GM19025 (cell line): Measurements from ENCODE around the gene ZSCAN5B.
"Not testable (repeated sequence)": the region's sequence is repeated elsewhere in the genome, so short reads cannot be mapped to it uniquely, and the experiment has no call there.

Experiments used
- ATAC-seq: cut with Tn5 transposase; IDR thresholded peaks from one replicate; pipeline ENCODE4 v1.9.1; 2021; ENCODE audit warnings: mild to moderate bottlenecking, low read depth, moderate library complexity; ENCODE audit not compliant: unreplicated experiment

The ZSCAN5B gene

GRCh38 chr19:56197646-56198045, at the start of gene ZSCAN5B:
TSS of gene ZSCAN5B (minus strand) at chr19:56197783. CDS start at chr19:56193052, 4,731 bp downstream.
- ATAC-seq = not testable (repeated sequence)

DNA sequence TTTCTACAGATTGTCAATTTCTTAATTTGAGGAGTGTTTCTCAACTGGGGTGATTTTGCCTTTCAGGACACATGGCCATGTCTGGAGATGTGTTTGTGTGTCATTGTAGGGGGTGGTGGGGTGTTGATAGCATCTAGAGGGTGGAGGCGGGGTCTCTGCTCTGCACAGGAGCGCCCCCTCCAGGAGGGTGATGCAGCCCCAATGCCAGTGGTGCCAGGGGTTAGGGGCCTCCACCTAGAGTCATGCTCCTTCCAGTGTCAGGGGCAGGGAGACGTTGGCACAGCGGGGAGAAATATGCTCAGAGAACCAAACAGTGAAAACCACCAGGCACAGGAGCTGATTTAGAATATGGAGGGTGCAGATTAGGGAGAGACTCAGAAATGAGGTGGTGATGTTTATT, 48.2 kb upstream of the ZSCAN5B start:
- ATAC-seq = not testable (repeated sequence)

DNA sequence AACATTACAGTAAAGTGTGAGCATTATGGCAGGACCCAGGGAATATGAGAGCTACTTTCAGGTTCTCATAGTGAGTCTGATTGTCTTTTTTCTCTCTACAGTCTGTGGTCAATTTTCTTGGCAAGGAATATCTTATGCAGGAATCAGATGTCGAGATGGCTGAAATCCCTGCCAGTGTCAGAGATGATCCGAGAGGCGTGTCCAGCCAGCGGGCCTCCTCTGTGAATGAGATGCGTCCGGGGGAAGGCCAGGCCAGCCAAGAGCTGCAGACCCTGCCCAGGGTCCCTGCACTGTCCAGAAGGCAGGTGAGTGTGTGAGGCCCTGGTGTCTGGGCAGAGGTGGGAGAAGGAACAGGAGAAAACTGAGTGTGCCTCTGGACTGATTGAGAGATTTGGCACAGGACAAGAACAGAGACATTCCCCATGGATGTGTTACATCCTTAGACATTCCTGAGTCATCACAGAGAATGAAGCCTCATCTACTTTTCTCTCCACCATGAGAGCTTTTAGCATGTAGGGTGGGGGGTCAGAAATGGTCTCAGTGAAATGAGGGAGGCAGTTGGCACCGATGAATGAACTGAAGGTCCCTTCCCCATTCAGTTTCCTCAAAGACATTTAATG, 47.6 kb upstream of the ZSCAN5B start:
- ATAC-seq = no peak

- no peak for ATAC-seq
These were observed 25.9 kb upstream of the ZSCAN5B start for GRCh38 chr19:56223481-56223880.

DNA sequence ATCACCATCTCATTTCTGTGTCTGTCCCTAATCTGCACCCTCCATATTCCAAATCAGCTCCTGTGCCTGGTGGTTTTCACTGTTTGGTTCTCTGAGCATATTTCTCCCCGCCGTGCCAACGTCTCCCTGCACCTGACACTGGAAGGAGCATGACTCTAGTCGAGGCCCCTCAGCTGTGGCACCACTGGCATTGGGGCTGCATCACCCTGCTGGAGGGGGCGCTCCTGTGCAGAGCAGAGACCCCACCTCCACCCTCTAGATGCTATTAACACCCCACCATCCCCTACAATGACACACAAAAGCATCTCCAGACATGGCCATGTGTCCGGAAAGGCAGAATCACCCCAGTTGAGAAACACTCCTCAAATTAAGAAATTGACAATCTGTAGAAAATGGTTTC, 25.3 kb upstream of the ZSCAN5B start:
- ATAC-seq = no peak

- ATAC-seq = no peak
These were observed 24.3 kb upstream of the ZSCAN5B start for GRCh38 chr19:56221851-56222250.

DNA sequence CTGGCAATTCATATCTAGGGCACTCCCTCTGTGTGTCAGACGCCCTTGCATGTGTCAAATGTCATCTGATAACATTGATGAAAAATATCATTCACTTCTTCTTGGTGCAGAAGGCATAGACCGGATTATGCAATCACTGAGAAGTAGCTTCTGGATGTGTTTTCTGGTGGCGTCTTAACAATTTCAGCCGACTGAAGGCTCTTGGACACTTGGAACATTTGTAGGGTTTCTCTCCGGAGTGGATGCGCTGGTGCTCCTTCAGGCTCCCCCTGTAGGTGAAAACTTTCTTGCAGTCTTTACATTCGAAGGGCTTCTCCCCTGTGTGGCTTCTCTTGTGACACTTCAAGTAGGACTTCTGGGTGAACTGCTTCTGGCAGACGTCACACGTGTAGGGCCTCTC, 23.9 kb upstream of the ZSCAN5B start:
- not testable (repeated sequence) for ATAC-seq

DNA sequence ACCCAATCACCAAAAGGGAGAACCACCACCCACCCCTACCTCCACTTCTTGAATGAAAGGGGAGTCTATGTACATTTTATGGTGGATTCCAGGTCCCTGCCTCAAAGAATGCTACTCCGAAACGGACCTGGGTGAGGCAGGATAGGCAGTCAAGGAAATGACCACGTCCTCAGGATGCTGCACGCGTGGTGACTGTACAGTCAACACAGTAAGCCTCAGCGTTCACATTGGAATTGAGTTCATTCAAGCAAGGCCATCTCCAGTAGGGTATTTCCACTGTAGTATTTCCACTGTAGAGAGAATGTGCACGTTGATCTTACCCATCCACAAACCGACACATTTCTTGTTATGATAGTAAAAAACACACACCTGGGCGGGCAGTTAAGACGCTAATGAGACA, 21.4 kb upstream of the ZSCAN5B start:
- no peak for ATAC-seq

GRCh38 chr19:56217039-56217949, 19.7 kb upstream of the ZSCAN5B start:
- ATAC-seq = no peak

DNA sequence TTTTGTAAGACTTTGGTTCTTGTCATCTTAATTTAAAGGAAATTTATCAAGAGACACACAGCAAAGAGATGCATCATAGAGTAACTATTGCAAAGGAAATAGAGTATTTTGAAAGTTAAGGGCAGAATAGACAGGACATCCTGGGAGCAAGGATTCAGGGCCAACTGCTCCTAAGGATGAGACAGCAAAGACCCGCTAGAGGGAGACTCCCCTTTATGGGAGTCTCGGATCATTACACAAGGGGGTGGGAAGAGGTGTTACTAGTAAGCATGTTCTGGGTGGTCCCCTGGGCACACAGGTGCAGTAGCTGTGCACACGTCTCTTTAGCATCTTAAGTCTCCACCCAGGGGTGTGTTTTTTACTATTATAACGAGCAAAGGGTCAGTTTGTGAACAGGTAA, 14.1 kb upstream of the ZSCAN5B start:
- ATAC-seq = no peak

DNA sequence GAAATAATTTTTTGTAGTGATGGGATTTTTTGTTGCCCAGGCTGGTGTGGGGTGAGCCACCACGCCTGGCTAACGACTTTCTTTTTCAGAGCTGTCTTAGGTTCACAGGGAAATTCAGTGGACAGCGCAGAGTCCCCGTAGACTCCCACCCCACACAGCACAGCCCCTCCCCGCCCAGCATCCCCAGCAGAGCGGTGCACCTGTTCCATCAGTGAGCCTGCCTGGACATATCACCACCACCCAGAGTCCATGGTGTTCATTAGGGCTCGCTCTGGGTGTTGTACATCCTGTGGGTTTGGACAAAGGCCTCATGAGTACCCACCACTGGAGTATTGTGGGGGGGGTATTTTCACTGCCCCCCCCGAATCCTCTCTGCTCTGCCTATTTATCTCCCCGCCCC, 12.5 kb upstream of the ZSCAN5B start:
- not testable (repeated sequence) for ATAC-seq

DNA sequence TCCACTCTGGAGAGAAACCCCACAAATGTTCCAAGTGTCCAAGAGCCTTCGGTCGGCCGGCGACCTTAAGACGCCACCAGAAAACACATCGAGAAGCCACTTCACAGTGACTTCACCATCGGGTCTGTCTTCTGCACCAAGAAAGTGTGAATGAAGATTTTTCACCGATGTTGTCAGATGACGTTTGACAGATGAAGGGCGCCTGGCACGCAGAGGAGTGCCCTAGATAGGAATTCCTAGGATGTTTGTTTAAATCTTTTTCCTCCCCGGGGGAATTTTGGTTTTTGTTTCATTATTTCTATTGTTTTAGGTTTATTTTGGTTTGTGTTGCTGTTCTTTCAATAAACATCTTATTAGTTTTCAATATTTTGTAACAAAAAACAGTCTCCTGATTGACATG, 11.5 kb upstream of the ZSCAN5B start:
- no peak for ATAC-seq

DNA sequence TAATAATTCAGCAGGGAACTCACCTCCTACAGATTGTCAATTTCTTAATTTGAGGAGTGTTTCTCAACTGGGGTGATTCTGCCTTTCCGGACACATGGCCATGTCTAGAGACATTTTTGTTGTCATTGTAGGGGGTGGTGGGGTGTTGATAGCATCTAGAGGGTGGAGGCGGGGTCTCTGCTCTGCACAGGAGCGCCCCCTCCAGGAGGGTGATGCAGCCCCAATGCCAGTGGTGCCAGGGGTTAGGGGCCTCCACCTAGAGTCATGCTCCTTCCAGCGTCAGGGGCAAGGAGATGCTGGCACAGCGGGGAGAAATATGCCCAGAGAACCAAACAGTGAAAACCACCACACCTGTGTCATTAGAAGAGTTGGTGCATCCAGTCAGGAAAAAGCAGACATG, 10.0 kb upstream of the ZSCAN5B start:
- ATAC-seq = not testable (repeated sequence)

DNA sequence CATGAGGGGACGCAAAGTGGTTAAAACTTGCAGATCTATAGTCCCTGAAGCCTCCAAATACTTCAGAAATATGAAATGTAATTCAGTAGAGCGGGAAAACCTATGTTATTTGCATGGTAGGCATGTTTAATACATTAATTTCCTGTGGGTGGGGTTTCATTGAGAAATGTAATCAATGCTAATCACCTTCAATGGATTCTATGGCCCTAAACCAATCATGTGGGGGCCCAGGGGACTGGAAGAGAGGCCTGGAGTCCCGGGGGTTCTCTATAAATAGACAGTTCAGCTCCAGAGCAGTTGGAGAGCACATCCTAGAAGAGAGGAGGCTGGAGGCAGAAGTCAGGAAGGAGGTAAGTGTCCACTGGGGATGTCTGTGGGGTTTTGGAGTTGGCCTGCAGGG, 4.4 kb upstream of the ZSCAN5B start, which contains the start of gene ZSCAN5C:
ZSCAN5C (plus strand) TSS at position 301 of the 400 bp plus-strand sequence. CDS start 3,641 bp downstream, outside the sequence.
- ATAC-seq = no peak

DNA sequence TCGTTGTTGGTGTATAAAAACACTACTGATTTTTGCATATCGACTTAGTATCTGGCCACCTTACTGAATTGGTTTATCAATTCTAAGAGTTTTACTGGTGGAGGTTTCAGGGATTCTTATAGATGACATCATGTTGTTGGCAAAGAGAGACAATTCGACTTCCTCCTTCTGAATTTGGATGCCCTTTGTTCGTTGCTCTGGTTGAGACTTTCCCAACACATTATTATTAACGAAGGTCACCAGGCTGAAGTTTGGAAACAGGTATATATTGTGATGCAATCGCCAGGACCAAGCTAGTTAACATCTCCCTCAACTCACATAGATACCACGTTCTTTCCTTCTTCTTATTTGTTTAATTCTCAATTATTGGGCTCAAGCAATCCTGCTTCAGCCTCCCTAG, 2.1 kb upstream of the ZSCAN5B start:
- ATAC-seq = no peak

DNA sequence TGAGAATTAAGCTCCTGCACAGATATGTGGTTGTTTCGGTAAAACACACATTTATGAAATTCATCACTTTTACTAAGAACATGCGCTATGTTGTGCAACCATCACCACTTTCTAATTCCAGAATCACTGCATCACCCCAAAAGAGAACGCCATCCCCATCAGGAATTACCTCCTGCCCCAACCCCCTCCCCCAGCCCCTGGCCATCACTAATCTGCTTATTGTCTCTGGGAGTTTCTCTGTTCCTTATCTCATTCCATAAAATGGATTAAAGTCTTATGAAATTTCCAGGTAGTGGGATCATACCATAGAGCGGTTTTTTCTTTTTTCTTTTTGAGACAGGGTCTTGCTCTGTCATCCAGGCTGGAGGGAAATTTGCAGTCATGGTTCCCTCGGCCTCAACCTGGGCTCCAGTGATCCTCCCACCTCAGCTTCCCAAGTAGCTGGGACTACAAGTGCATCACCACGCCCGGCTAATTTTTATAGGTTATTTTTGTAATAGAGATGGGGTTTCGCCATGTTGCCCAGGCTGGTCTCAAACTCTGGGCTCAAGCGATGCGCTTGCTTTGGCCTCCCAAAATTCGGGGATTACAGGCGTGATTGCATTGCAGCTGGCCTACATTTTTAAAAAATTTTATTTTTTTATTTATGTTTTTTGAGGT, 3.5 kb downstream of the ZSCAN5B start:
- no peak for ATAC-seq

GRCh38 chr19:56191711-56192110, 5.9 kb downstream of the ZSCAN5B start:
- no peak for ATAC-seq

- no peak for ATAC-seq
These were observed 6.5 kb downstream of the ZSCAN5B start for GRCh38 chr19:56191115-56191514.

DNA sequence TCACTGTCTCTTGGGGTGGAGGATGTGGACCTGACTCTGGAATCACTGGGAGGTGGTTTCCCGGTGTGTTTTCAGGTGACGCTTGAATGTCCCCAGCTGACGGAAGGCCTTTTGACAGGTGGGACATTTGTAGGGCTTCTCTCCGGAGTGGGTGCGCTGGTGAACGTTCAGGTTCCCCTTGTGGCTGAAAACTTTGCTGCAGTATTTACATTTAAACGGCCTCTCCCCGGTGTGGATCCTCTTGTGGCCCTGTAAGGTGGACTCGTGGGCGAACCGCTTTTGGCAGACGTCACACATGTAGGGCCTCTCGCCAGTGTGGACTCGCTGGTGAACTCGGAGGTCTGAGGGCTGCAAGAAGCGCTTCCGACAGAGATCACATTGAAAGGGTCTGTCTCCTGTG, 7.8 kb downstream of the ZSCAN5B start:
- ATAC-seq = no peak

DNA sequence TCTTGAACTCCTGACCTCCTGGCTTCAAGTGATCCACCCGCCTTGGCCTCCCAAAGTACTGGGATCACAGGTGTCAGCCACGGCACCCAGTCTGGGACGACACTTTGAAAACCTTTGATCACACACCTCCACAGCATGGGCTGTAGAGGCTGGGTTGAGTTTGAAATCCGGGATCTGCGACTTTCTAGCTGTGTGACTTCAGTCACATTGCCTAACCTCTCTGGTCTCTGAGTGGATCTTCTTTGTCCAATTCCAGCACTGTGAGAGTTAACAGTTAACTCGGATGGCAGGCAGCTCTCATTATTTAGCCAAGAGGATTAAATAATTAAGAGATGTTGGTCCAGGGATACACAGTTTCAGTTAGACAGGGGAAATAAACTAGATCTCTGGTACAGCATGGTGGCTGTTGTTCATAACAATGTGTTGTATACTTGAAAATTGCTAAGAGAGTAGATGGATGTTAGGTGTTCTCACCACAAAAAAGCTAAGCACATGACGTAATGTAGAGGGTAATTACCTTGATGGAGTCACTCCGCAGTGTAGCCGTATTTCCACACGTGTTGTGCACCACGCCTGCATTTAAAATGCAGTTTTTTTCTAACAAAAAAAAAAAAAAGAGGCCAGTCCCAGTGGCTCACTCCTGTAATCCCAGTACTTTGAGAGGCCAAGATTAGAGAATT, 19.9 kb downstream of the ZSCAN5B start:
- ATAC-seq = no peak

- ATAC-seq = no peak
These were observed 20.7 kb downstream of the ZSCAN5B start for GRCh38 chr19:56176881-56177280.
